Measurements from ENCODE around the gene PCDHGA11.
"Not testable (repeated sequence)": the region's sequence is repeated elsewhere in the genome, so short reads cannot be mapped to it uniquely, and the experiment has no call there.

The PCDHGA11 gene

DNA sequence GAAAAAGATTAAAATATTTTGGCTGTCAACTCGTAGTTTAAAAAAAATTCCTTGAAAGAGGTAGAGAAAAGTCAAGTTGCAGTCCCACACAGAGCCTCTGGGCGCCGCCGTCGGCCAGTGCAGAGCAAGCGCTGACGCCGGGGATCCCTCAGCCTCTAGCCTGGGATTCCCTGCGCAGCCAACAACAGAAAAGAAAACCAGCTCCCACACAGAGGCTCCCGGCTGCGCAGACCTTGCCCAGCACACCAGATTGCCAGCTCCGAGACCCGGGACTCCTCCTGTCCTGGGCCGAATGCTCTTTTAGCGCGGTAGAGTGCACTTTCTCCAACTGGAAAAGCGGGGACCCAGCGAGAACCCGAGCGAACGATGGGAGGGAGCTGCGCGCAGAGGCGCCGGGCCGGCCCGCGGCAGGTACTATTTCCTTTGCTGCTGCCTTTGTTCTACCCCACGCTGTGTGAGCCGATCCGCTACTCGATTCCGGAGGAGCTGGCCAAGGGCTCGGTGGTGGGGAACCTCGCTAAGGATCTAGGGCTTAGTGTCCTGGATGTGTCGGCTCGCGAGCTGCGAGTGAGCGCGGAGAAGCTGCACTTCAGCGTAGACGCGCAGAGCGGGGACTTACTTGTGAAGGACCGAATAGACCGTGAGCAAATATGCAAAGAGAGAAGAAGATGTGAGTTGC, 3.2 kb upstream of the PCDHGA11 start, which contains the start of gene PCDHGB7:
PCDHGB7 (plus strand) TSS at position 184 of the 679 bp plus-strand sequence; CDS start at position 367, 183 bp downstream.
- TF ChIP-seq, protein P1, sequence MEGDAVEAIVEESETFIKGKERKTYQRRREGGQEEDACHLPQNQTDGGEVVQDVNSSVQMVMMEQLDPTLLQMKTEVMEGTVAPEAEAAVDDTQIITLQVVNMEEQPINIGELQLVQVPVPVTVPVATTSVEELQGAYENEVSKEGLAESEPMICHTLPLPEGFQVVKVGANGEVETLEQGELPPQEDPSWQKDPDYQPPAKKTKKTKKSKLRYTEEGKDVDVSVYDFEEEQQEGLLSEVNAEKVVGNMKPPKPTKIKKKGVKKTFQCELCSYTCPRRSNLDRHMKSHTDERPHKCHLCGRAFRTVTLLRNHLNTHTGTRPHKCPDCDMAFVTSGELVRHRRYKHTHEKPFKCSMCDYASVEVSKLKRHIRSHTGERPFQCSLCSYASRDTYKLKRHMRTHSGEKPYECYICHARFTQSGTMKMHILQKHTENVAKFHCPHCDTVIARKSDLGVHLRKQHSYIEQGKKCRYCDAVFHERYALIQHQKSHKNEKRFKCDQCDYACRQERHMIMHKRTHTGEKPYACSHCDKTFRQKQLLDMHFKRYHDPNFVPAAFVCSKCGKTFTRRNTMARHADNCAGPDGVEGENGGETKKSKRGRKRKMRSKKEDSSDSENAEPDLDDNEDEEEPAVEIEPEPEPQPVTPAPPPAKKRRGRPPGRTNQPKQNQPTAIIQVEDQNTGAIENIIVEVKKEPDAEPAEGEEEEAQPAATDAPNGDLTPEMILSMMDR (IDR thresholded peaks at IDR 0.05; ENCODE audit: low read depth, low read length, missing control alignments) = peak; percentile 77
- H3K4me3 ChIP-seq (replicated peaks; ENCODE audit: low read depth, low read length) = peak within 1 kb of the TSS; percentile 38
- not testable (repeated sequence) for DNase-seq (ENCODE audit: extremely low read depth, low read depth)

DNA sequence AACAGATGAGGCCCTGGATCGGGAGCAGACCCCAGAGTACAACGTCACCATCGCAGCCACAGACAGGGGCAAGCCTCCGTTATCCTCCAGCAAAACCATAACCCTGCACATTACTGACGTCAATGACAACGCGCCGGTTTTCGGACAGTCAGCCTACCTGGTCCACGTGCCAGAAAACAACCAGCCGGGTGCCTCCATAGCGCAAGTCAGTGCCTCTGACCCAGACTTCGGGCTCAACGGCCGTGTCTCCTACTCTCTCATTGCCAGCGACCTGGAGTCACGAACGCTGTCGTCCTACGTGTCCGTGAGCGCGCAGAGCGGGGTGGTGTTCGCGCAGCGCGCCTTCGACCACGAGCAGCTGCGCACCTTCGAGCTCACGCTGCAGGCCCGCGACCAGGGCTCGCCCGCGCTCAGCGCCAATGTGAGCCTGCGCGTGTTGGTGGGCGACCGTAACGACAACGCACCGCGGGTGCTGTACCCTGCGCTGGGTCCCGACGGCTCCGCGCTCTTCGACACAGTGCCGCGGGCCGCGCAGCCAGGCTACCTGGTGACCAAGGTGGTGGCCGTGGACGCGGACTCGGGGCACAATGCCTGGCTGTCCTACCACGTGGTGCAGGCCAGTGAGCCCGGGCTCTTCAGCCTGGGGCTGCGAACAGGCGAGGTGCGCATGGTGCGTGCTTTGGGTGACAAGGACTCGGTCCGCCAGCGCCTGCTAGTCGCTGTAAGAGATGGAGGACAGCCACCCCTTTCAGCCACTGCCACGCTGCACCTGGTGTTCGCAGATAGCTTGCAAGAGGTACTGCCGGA, 1.6 kb upstream of the PCDHGA11 start:
- TF ChIP-seq, protein P1 (IDR thresholded peaks at IDR 0.05; ENCODE audit: low read depth, low read length, missing control alignments) = no peak
- DNase-seq (ENCODE audit: extremely low read depth, low read depth) = no peak
- no peak overlapping the region for H3K4me3 ChIP-seq (replicated peaks; ENCODE audit: low read depth, low read length)

DNA sequence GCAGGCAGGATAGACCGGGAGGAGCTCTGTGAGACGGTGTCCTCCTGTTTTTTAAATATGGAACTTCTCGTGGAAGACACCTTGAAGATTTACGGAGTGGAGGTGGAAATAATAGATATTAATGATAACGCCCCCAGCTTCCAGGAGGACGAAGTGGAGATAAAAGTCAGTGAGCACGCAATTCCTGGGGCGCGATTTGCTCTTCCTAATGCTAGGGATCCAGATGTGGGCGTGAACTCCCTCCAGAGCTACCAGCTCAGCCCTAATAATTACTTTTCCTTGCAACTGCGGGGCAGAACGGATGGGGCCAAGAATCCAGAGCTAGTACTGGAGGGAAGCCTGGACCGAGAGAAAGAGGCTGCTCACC, 621 bp downstream of the PCDHGA11 start:
- peak overlapping the region; percentile 42 for H3K4me3 ChIP-seq (replicated peaks; ENCODE audit: low read depth, low read length)
- DNase-seq (ENCODE audit: extremely low read depth, low read depth) = no peak
- TF ChIP-seq, protein P1 (IDR thresholded peaks at IDR 0.05; ENCODE audit: low read depth, low read length, missing control alignments) = no peak

DNA sequence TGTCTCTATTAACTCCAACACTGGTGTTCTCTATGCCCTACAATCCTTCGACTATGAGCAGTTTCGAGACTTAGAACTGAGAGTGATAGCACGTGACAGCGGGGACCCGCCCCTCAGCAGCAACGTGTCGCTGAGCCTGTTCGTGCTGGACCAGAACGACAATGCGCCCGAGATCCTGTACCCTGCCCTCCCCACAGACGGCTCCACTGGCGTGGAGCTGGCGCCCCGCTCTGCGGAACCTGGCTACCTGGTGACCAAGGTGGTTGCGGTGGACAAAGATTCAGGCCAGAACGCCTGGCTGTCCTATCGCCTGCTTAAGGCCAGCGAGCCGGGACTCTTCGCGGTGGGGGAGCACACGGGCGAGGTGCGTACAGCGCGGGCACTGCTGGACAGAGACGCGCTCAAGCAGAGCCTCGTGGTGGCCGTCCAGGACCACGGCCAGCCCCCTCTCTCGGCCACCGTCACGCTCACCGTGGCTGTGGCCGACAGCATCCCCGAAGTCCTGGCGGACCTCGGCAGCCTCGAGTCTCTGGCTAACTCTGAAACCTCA, 2.0 kb downstream of the PCDHGA11 start:
- no peak for DNase-seq (ENCODE audit: extremely low read depth, low read depth)
- TF ChIP-seq, protein P1 (IDR thresholded peaks at IDR 0.05; ENCODE audit: low read depth, low read length, missing control alignments) = no peak

DNA sequence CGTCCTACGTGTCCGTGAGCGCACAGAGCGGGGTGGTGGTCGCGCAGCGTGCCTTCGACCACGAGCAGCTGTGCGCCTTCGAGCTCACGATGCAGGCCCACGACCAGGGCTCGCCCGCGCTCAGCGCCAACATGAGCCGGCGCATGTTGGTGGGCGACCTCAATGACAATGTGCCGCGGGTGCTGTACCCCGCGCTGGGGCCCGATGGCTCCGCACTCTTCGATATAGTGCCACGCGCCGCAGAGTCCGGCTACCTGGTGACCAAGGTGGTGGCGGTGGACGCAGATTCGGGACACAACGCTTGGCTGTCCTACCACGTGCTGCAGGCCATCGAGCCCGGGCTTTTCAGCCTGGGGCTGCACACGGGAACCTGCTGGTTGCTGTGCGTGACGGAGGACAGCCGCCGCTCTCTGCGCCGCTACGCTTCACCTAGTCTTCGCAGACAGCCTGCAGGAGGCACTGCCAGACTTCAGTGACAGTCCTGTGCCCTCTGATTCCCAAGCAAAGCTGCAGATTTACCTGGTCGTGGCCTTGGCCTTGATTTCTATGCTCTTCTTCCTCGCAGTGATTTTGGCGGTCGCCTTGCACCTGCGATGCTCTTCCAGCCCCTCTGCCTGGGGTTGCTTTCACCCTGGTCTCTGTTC, 7.1 kb downstream of the PCDHGA11 start:
- no peak overlapping the region for H3K4me3 ChIP-seq (replicated peaks; ENCODE audit: low read depth, low read length)
- DNase-seq (ENCODE audit: extremely low read depth, low read depth) = no peak
- TF ChIP-seq, protein P1 (IDR thresholded peaks at IDR 0.05; ENCODE audit: low read depth, low read length, missing control alignments) = no peak

More for the DNA sequence above, 2.0 kb downstream of the PCDHGA11 start:
- H3K4me3 ChIP-seq (replicated peaks; ENCODE audit: low read depth, low read length) = no peak overlapping the region

DNA sequence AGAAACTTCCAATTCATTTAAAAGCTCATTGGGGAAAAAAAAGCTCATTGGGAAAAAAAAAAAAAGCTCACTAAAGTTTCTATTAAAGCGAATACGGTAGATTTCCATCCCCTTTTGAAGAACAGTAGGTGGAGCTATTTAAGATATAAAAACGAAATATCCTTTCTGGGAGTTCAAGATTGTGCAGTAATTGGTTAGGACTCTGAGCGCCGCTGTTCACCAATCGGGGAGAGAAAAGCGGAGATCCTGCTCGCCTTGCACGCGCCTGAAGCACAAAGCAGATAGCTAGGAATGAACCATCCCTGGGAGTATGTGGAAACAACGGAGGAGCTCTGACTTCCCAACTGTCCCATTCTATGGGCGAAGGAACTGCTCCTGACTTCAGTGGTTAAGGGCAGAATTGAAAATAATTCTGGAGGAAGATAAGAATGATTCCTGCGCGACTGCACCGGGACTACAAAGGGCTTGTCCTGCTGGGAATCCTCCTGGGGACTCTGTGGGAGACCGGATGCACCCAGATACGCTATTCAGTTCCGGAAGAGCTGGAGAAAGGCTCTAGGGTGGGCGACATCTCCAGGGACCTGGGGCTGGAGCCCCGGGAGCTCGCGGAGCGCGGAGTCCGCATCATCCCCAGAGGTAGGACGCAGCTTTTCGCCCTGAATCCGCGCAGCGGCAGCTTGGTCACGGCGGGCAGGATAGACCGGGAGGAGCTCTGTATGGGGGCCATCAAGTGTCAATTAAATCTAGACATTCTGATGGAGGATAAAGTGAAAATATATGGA, 9.7 kb downstream of the PCDHGA11 start, which contains the start of gene PCDHGA12:
PCDHGA12 (plus strand) TSS at position 176 of the 782 bp plus-strand sequence; CDS start at position 429, 253 bp downstream.
- peak within 1 kb of the TSS; percentile 26 for H3K4me3 ChIP-seq (replicated peaks; ENCODE audit: low read depth, low read length)
- DNase-seq (ENCODE audit: extremely low read depth, low read depth) = peak; percentile 65
- TF ChIP-seq, protein P1 (IDR thresholded peaks at IDR 0.05; ENCODE audit: low read depth, low read length, missing control alignments) = peak; percentile 49

All from HFF-Myc (cell line).